ENCODE measurements around the gene MYO1B.

- TF ChIP-seq EP300 (IDR thresholded peaks at IDR 0.05; ENCODE audit: borderline replicate concordance in 1 of 2, low read depth in 2 of 2, low read length in 2 of 2) (no peak), POLR2A (IDR thresholded peaks at IDR 0.05; ENCODE audit: control extremely low read depth in 1 of 2, low read depth in 2 of 2, low read length in 2 of 2) (no peak), SUZ12 (IDR thresholded peaks at IDR 0.05; ENCODE audit: low read length) (no peak), CREB1 (IDR thresholded peaks at IDR 0.05) (no peak), CBX5 (IDR thresholded peaks at IDR 0.05; ENCODE audit: low read depth, low read length) (no peak), TCF12 (IDR thresholded peaks at IDR 0.05; ENCODE audit: low read depth, low read length) (no peak), GTF2F1 (IDR thresholded peaks at IDR 0.05; ENCODE audit: borderline replicate concordance, low read depth, low read length) (no peak)
- TF ChIP-seq, protein P1, sequence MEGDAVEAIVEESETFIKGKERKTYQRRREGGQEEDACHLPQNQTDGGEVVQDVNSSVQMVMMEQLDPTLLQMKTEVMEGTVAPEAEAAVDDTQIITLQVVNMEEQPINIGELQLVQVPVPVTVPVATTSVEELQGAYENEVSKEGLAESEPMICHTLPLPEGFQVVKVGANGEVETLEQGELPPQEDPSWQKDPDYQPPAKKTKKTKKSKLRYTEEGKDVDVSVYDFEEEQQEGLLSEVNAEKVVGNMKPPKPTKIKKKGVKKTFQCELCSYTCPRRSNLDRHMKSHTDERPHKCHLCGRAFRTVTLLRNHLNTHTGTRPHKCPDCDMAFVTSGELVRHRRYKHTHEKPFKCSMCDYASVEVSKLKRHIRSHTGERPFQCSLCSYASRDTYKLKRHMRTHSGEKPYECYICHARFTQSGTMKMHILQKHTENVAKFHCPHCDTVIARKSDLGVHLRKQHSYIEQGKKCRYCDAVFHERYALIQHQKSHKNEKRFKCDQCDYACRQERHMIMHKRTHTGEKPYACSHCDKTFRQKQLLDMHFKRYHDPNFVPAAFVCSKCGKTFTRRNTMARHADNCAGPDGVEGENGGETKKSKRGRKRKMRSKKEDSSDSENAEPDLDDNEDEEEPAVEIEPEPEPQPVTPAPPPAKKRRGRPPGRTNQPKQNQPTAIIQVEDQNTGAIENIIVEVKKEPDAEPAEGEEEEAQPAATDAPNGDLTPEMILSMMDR (IDR thresholded peaks at IDR 0.05; ENCODE audit: control extremely low read depth in 1 of 3, insufficient read depth in 1 of 3, low read depth in 1 of 3, low read length in 3 of 3): no peak
Observed at GRCh38 chr2:191451116-191451515, 205.9 kb downstream of the MYO1B start.

All from H1 (cell line).